GM12878 (cell line): ENCODE results near the gene NKD2. TPM values are rescaled to one million over a fixed set of nuclear protein-coding genes. Genes with fewer than 3 reads are reported as not detected.

ENCODE experiments used
- ATAC-seq: fragments of 200-7000 bp; cut with Tn5 transposase; 3 replicates; pipeline ENCODE4 v1.9.1; 2020; ENCODE audit warnings: mild to moderate bottlenecking, moderate library complexity
- BruUV-seq: library from RNA; stranded (reverse); fragments of 400-500 nt; replicated peaks from 2 replicates; lab custom pipeline; 2021; lab: Mats Ljungman, UMichigan
- CTCF ChIA-PET: fragments of 300-600 bp; sonication (Branson Sonifier 250); formaldehyde crosslinking; extraction: SDS; loops from one replicate; lab custom pipeline; 2021; ENCODE audit warnings: inconsistent platforms; lab: Yijun Ruan, JAX
- POLR2A ChIA-PET: fragments of 350-600 bp; formaldehyde crosslinking; extraction: SDS; loops from one replicate; lab custom pipeline; 2021; ENCODE audit warnings: inconsistent platforms; lab: Charles Lee
- RAD21 ChIA-PET: fragments of 300-600 bp; sonication (Branson Sonifier 250); formaldehyde crosslinking; loops from one replicate; lab custom pipeline; 2023; ENCODE audit warnings: antibody characterized with exemption; ENCODE audit not compliant: unreplicated experiment; lab: Charles Lee
- SMC1A ChIA-PET: fragments of 300-600 bp; sonication (Branson Sonifier 250); formaldehyde crosslinking; loops from one replicate; lab custom pipeline; 2023; ENCODE audit not compliant: unreplicated experiment, uncharacterized antibody; lab: Charles Lee
- DNase-seq: peaks from one replicate; pipeline ENCODE4 v3.0.0-alpha.2; 2011; ENCODE audit warnings: low read depth, low spot score
- FAIRE-seq: peaks from 3 replicates; lab custom pipeline; 2011; peaks lifted over from hg19 to GRCh38; lab: Jason Lieb, UNC
- H2AFZ ChIP-seq: 2 replicates; pipeline ENCODE4 v1.6.0; 2011; ENCODE audit warnings: low read depth, low read length, control low read depth; ENCODE audit not compliant: control insufficient read depth
- H3K27ac ChIP-seq: 2 replicates; pipeline ENCODE4 v1.5.1; 2011; ENCODE audit warnings: control low read depth; ENCODE audit not compliant: control insufficient read depth, insufficient read depth
- H3K27me3 ChIP-seq, 2 experiments: replicated peaks in 1 of 2; 2 replicates each; pipeline versions ENCODE4 v1.6.0 to v1.6.1; 2011; ENCODE audit warnings: low read length in 1 of 2; ENCODE audit not compliant: control insufficient read depth in 2 of 2, insufficient read depth in 2 of 2
- H3K36me3 ChIP-seq, 2 experiments: 2 replicates each; pipeline ENCODE4 v1.5.1; 2011; ENCODE audit warnings: low read length in 1 of 2; ENCODE audit not compliant: control insufficient read depth in 2 of 2, insufficient read depth in 2 of 2
- H3K4me1 ChIP-seq: 2 replicates; pipeline ENCODE4 v1.6.1; 2011; ENCODE audit warnings: mild to moderate bottlenecking, low read length, moderate library complexity, mixed read lengths; ENCODE audit not compliant: control insufficient read depth, insufficient read depth
- H3K4me2 ChIP-seq: 2 replicates; pipeline ENCODE4 v1.6.0; 2011; ENCODE audit warnings: control low read depth; ENCODE audit not compliant: control insufficient read depth, insufficient read depth
- H3K4me3 ChIP-seq: fragments of 200-600 bp; sonication (generic); 2 replicates; pipeline ENCODE4 v1.5.1; 2016
- H3K79me2 ChIP-seq: 2 replicates; pipeline ENCODE4 v1.6.0; 2011; ENCODE audit warnings: low read length; ENCODE audit not compliant: control insufficient read depth, insufficient read depth
- H3K9ac ChIP-seq: 2 replicates; pipeline ENCODE4 v1.8.0; 2011; ENCODE audit warnings: low read length, control low read depth, mixed read lengths; ENCODE audit not compliant: control insufficient read depth, insufficient read depth
- H3K9me3 ChIP-seq: replicated peaks from 3 replicates; pipeline ENCODE4 v1.5.1; 2011; ENCODE audit warnings: mild to moderate bottlenecking, low read length; ENCODE audit not compliant: control insufficient read depth, insufficient read depth
- H4K20me1 ChIP-seq: 2 replicates; pipeline ENCODE4 v1.6.0; 2011; ENCODE audit not compliant: control insufficient read depth, insufficient read depth
- BACH1 ChIP-seq: fragments of 450-650 bp; IDR thresholded peaks from 2 replicates; pipeline ENCODE4 v1.6.1; 2017; ENCODE audit warnings: mild to moderate bottlenecking, borderline replicate concordance
- BHLHE40 ChIP-seq, 2 experiments: fragments of 450-650 bp in 1 of 2; IDR thresholded peaks; 2 replicates each; pipeline ENCODE4 v1.6.1; 2011 to 2017; ENCODE audit warnings: low read depth in 2 of 2, borderline replicate concordance in 1 of 2, improper control_type of control experiment in 1 of 2, low read length in 1 of 2, mild to moderate bottlenecking in 1 of 2
- HDAC2 ChIP-seq: fragments of 200-600 bp; sonication (generic); IDR thresholded peaks from 2 replicates; pipeline ENCODE4 v1.6.1; 2017
- HDGF ChIP-seq: fragments of 450-650 bp; IDR thresholded peaks from 2 replicates; pipeline ENCODE4 v1.6.1; 2016; ENCODE audit warnings: antibody characterized with exemption
- POU2F2 ChIP-seq: IDR thresholded peaks from 3 replicates; pipeline ENCODE4 v1.6.1; 2011; ENCODE audit warnings: low read depth, mild to moderate bottlenecking, low read length, borderline replicate concordance
- RAD21 ChIP-seq: IDR thresholded peaks from 2 replicates; pipeline ENCODE4 v1.6.1; 2011; ENCODE audit warnings: mild to moderate bottlenecking, low read depth, low read length, moderate library complexity; ENCODE audit not compliant: insufficient read depth
- SPI1 ChIP-seq: IDR thresholded peaks from 2 replicates; pipeline ENCODE4 v1.6.1; 2011; ENCODE audit warnings: low read depth, mild to moderate bottlenecking, low read length, moderate library complexity, borderline replicate concordance; ENCODE audit not compliant: insufficient read depth
- SREBF1 ChIP-seq: IDR thresholded peaks from 2 replicates; pipeline ENCODE4 v1.6.1; 2012; ENCODE audit warnings: mild to moderate bottlenecking, low read length
- TAF1 ChIP-seq: IDR thresholded peaks from 2 replicates; pipeline ENCODE4 v1.6.1; 2011; ENCODE audit warnings: mild to moderate bottlenecking, low read depth, low read length, borderline replicate concordance
- TBL1XR1 ChIP-seq: IDR thresholded peaks from 2 replicates; pipeline ENCODE4 v1.6.1; 2012; ENCODE audit warnings: low read depth, low read length, improper control_type of control experiment
- YY1 ChIP-seq: IDR thresholded peaks from 2 replicates; pipeline ENCODE4 v1.6.1; 2011; ENCODE audit warnings: low read depth, mild to moderate bottlenecking, low read length
- WGBS: methylation state at CpG from one replicate; pipeline ENCODE4 v1.1.6; 2016; ENCODE audit warnings: low lambda C conversion rate; ENCODE audit not compliant: insufficient replicate concordance, insufficient coverage; ENCODE audit errors: missing lambda C conversion rate; 5-methylcytosine and 5-hydroxymethylcytosine counted together
- in situ Hi-C: fragments of 300-500 bp; cut with MboI; formaldehyde crosslinking; loops from 9 replicates; pipeline ENCODE4 v1.14.3; 2018; ENCODE audit warnings: mixed read lengths
- intact Hi-C: fragments of 100-400 bp; cut with micrococcal nuclease; formaldehyde crosslinking; loops from one replicate; pipeline ENCODE4 v1.14.2; 2022; ENCODE audit not compliant: unreplicated experiment
- polyA plus RNA-seq, 11 experiments: library from polyadenylated mRNA; depleted of rRNA in 4 of 11; unstranded in 6 of 11; stranded (reverse) in 5 of 11; fragments of >200 nt; fragmentation: Nextera tagmentation in 4 of 11; fragmentation: Illumina TruSeq in 1 of 11; extraction: Ambion mirVana in 4 of 11; extraction: Trizol in 1 of 11; gene quantifications; 1 replicate in 1 of 11; 2 replicates in 10 of 11; pipeline versions ENCODE4 v1.2.1 to v1.2.3, GENCODE V29; 2011 to 2016; ENCODE audit warnings: inconsistent platforms in 2 of 11, missing spikeins in 2 of 11, low read depth in 1 of 11
- total RNA-seq, 4 experiments: library from RNA; depleted of rRNA in 3 of 4; stranded (reverse); fragments of >200 nt in 3 of 4; fragmentation: Illumina TruSeq in 1 of 4; extraction: Trizol in 1 of 4; gene quantifications; 2 replicates each; pipeline versions ENCODE4 v1.2.1 to v1.2.3, GENCODE V29; 2013 to 2021
- TF ChIP-seq, protein P1 (sequence below): fragments of 450-650 bp; IDR thresholded peaks from 2 replicates; pipeline ENCODE4 v1.6.1; 2016; ENCODE audit warnings: mild to moderate bottlenecking, moderate library complexity, borderline replicate concordance
- TF ChIP-seq, protein P2 (sequence below): IDR thresholded peaks from 2 replicates; pipeline ENCODE4 v1.6.1; 2012; ENCODE audit warnings: low read depth, low read length, improper control_type of control experiment
- TF ChIP-seq, protein P3 (sequence below): IDR thresholded peaks from 2 replicates; pipeline ENCODE4 v1.6.1; 2012; ENCODE audit warnings: low read length, inconsistent platforms

Gene NKD2
- total and polyA plus RNA-seq, 10 of the 15 experiments (the other 5 are each of a cell fraction or from before 2014, with no cell fraction given) = 0.20 to 0.83 (median 0.26) TPM; not detected in 7

DNA sequence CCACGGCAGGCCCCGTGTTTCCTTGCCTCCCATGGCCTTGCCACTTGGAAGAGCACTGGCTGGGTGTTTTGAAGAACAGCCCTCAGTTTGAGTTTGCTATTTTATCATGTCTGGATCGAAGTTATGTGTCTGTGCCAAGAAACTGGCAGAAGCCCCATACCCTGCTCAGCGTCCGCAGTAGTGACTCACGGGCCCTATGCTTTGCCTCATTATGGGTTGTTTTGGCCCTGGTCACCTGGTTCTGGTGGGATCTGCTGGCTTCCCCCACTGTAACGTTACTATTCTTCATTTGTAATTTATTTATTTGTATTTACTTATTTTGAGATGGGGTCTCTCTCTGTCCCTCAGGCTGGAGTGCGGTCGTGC lies 42.3 kb upstream of the NKD2 start (continued):
- TF ChIP-seq, protein P1, sequence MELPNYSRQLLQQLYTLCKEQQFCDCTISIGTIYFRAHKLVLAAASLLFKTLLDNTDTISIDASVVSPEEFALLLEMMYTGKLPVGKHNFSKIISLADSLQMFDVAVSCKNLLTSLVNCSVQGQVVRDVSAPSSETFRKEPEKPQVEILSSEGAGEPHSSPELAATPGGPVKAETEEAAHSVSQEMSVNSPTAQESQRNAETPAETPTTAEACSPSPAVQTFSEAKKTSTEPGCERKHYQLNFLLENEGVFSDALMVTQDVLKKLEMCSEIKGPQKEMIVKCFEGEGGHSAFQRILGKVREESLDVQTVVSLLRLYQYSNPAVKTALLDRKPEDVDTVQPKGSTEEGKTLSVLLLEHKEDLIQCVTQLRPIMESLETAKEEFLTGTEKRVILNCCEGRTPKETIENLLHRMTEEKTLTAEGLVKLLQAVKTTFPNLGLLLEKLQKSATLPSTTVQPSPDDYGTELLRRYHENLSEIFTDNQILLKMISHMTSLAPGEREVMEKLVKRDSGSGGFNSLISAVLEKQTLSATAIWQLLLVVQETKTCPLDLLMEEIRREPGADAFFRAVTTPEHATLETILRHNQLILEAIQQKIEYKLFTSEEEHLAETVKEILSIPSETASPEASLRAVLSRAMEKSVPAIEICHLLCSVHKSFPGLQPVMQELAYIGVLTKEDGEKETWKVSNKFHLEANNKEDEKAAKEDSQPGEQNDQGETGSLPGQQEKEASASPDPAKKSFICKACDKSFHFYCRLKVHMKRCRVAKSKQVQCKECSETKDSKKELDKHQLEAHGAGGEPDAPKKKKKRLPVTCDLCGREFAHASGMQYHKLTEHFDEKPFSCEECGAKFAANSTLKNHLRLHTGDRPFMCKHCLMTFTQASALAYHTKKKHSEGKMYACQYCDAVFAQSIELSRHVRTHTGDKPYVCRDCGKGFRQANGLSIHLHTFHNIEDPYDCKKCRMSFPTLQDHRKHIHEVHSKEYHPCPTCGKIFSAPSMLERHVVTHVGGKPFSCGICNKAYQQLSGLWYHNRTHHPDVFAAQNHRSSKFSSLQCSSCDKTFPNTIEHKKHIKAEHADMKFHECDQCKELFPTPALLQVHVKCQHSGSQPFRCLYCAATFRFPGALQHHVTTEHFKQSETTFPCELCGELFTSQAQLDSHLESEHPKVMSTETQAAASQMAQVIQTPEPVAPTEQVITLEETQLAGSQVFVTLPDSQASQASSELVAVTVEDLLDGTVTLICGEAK = no peak

DNA sequence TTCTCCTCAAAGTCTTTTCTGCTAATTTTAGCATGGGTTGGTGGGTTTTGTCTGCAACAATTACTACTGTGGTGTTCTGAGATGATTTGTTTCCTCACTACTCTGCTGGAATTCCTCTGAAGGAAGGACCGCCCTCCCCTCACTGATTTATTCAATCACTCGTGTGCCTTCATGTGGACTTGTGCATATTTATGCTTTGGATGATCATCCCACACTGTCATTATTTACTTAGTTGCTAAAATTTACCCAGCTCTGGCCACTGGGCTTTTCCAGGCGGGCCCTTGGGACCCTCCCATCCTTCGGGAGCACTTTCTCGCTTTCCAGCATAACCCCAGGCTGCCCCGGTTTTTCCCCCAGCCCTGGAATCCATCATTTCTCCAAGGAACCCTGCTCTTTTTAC lies 41.7 kb upstream of the NKD2 start:
- in situ Hi-C loops = no loop called here
- RAD21 ChIA-PET = no interaction called here
- POLR2A ChIA-PET = no interaction called here
- no peak overlapping the region for H3K4me3 ChIP-seq
- ATAC-seq (no peak), DNase-seq (no peak), FAIRE-seq (no peak)
- H3K9ac ChIP-seq = no peak overlapping the region
- intact Hi-C loops = no loop called here
- H3K27ac ChIP-seq = no peak overlapping the region
- WGBS = 31% methylated on average over 6 of the region's 6 CpGs
- H3K27me3 ChIP-seq = peaks cover 0 to 5% of the 10 kb centered on the region in 2 experiments; a peak in 2 of 4 replicates
- peaks cover 17% of the 10 kb centered on the region for H3K4me1 ChIP-seq
- SMC1A ChIA-PET = no interaction called here
- no peaks in the 10 kb centered on the region for H3K9me3 ChIP-seq
- H4K20me1 ChIP-seq = no peaks in the 10 kb centered on the region
- no TSS peak for BruUV-seq
- CTCF ChIA-PET = no interaction called here
- TF ChIP-seq TAF1 (no peak), POU2F2 (no peak), TBL1XR1 (no peak), YY1 (no peak), RAD21 (no peak), SPI1 (no peak), HDAC2 (no peak), BHLHE40 (IDR thresholded peaks at IDR 0.05; ENCODE audit: borderline replicate concordance in 1 of 2, low read depth in 2 of 2, low read length in 1 of 2) (no peak), BACH1 (no peak), SREBF1 (no peak), HDGF (no peak)
- TF ChIP-seq, protein P2, sequence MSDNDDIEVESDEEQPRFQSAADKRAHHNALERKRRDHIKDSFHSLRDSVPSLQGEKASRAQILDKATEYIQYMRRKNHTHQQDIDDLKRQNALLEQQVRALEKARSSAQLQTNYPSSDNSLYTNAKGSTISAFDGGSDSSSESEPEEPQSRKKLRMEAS = no peak
- TF ChIP-seq, protein P3, sequence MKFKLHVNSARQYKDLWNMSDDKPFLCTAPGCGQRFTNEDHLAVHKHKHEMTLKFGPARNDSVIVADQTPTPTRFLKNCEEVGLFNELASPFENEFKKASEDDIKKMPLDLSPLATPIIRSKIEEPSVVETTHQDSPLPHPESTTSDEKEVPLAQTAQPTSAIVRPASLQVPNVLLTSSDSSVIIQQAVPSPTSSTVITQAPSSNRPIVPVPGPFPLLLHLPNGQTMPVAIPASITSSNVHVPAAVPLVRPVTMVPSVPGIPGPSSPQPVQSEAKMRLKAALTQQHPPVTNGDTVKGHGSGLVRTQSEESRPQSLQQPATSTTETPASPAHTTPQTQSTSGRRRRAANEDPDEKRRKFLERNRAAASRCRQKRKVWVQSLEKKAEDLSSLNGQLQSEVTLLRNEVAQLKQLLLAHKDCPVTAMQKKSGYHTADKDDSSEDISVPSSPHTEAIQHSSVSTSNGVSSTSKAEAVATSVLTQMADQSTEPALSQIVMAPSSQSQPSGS = no peak
- TF ChIP-seq, protein P1 = no peak
- no peak overlapping the region for H3K4me2 ChIP-seq
- H2AFZ ChIP-seq = no peak overlapping the region
- H3K79me2 ChIP-seq = no peaks in the 10 kb centered on the region
- H3K36me3 ChIP-seq = no peaks in the 10 kb centered on the region
